ENCODE data around the gene RBM47.
"Not testable (repeated sequence)": the region's sequence is repeated elsewhere in the genome, so short reads cannot be mapped to it uniquely, and the experiment has no call there.

The RBM47 gene

GRCh38 chr4:40524366-40525041, 105.2 kb downstream of the RBM47 start:
- no peak for DNase-seq

- no peak for DNase-seq
These were observed 106.1 kb downstream of the RBM47 start for GRCh38 chr4:40523581-40523980.

- DNase-seq = no peak
These were observed 107.7 kb downstream of the RBM47 start for GRCh38 chr4:40521957-40522356.

- no peak for DNase-seq
These were observed 109.1 kb downstream of the RBM47 start for GRCh38 chr4:40520533-40520932.

GRCh38 chr4:40517081-40517480, 112.6 kb downstream of the RBM47 start:
- not testable (repeated sequence) for DNase-seq

GRCh38 chr4:40516651-40517050, 113.0 kb downstream of the RBM47 start:
- no peak for DNase-seq

GRCh38 chr4:40515398-40516293, 114.0 kb downstream of the RBM47 start:
- no peak for DNase-seq

- no peak for DNase-seq
These were observed 114.6 kb downstream of the RBM47 start for GRCh38 chr4:40515037-40515397.

GRCh38 chr4:40514497-40514951, 115.1 kb downstream of the RBM47 start:
- DNase-seq = no peak

GRCh38 chr4:40511036-40511614, 118.5 kb downstream of the RBM47 start:
- DNase-seq = no peak

- DNase-seq = no peak
These were observed 121.7 kb downstream of the RBM47 start for GRCh38 chr4:40507977-40508376.

- DNase-seq = no peak
These were observed 123.2 kb downstream of the RBM47 start for GRCh38 chr4:40506492-40506891.

- DNase-seq = no peak
These were observed 123.6 kb downstream of the RBM47 start for GRCh38 chr4:40506066-40506465.

GRCh38 chr4:40502934-40503333, 126.7 kb downstream of the RBM47 start:
- no peak for DNase-seq

- DNase-seq = no peak
These were observed 127.4 kb downstream of the RBM47 start for GRCh38 chr4:40502220-40502619.

- DNase-seq = no peak
These were observed 128.9 kb downstream of the RBM47 start for GRCh38 chr4:40500781-40501180.

GRCh38 chr4:40493160-40493559, 136.5 kb downstream of the RBM47 start:
- DNase-seq = no peak

GRCh38 chr4:40492691-40493090, 137.0 kb downstream of the RBM47 start:
- DNase-seq = no peak

GRCh38 chr4:40490481-40490880, 139.2 kb downstream of the RBM47 start:
- DNase-seq = no peak

GRCh38 chr4:40489961-40490360, 139.7 kb downstream of the RBM47 start:
- no peak for DNase-seq

GRCh38 chr4:40486534-40486933, 143.1 kb downstream of the RBM47 start:
- no peak for DNase-seq

- no peak for DNase-seq
These were observed 145.1 kb downstream of the RBM47 start for GRCh38 chr4:40484346-40485090.

- no peak for DNase-seq
These were observed 146.5 kb downstream of the RBM47 start for GRCh38 chr4:40482985-40483647.

Measured in NCI-H524 treated with DMSO at 0.1 percent for 48 hours (cell line).